ENCODE data around the gene TSR3. TPM values are rescaled to one million over a fixed set of nuclear protein-coding genes. Genes with fewer than 3 reads are reported as not detected.

Gene TSR3
- total RNA-seq, 1 experiment from 2014 or later: 52.7 TPM

GRCh38 chr16:1325673-1326371 is 25.9 kb downstream of the TSR3 start:
- Histone ChIP-seq H3K36me3 (ENCODE audit: control insufficient read depth in 1 of 2, insufficient read depth in 2 of 2, low read length in 2 of 2) (peaks cover 13 to 16% of the 10 kb centered on the region in 2 experiments; a peak in 3 of 4 replicates), H3K9me2 (ENCODE audit: insufficient read depth) (no peaks in the 10 kb centered on the region), H3K79me2 (ENCODE audit: insufficient read depth, low read length) (no peaks in the 10 kb centered on the region), H3K4me1 (ENCODE audit: control insufficient read depth in 1 of 2, insufficient read depth in 2 of 2, low read length in 2 of 2) (no peaks in the 10 kb centered on the region), H3K9ac (ENCODE audit: low read length) (no peak overlapping the region), H3K27ac (ENCODE audit: low read depth, low read length) (no peak overlapping the region), H4K20me1 (ENCODE audit: insufficient read depth) (peaks cover 4% of the 10 kb centered on the region; the same call in 1 of the 2 replicates), H2AFZ (ENCODE audit: low read depth, low read length, poor library complexity, severe bottlenecking) (no peak overlapping the region), H3K9me3 (ENCODE audit: control insufficient read depth in 1 of 2, insufficient read depth in 1 of 2, low read depth in 1 of 2, low read length in 2 of 2) (no peaks in the 10 kb centered on the region; a peak in 1 of 4 replicates), H3K4me2 (ENCODE audit: low read length) (no peak overlapping the region), H3K27me3 (ENCODE audit: insufficient read depth, low read length) (no peaks in the 10 kb centered on the region), H3K4me3 (replicated peaks in 1 of 2; ENCODE audit: low read depth in 1 of 2, low read length in 2 of 2) (no peak overlapping the region)
- ChIA-PET POLR2A (no interaction called here), CTCF (no interaction called here), RAD21 (ENCODE audit: low non-redundant PET in 1 of 2, low total read pairs in 2 of 2, uncharacterized antibody in 2 of 2, unreplicated experiment in 2 of 2) (no interaction called here)
- intact Hi-C loops (cut with micrococcal nuclease): no loop called here
- ATAC-seq (peak; percentile 23; the same call in 1 of the 2 replicates), DNase-seq (ENCODE audit: low read depth, low spot score) (no peak)
- BruUV-seq (replicated peaks): no TSS peak
- TF ChIP-seq YY1 (IDR thresholded peaks at IDR 0.05; ENCODE audit: extremely low read depth, insufficient replicate concordance, low read depth, low read length) (no peak), POLR2A (IDR thresholded peaks at IDR 0.05; ENCODE audit: borderline replicate concordance, extremely low read depth, insufficient read depth, insufficient read length) (no peak), SIN3A (IDR thresholded peaks at IDR 0.05; ENCODE audit: low read depth) (no peak), FOSL1 (IDR thresholded peaks at IDR 0.05; ENCODE audit: low read depth) (no peak; the same call in 1 of the 2 replicates), REST (IDR thresholded peaks at IDR 0.05; ENCODE audit: low read depth) (no peak), ELF1 (IDR thresholded peaks at IDR 0.05; ENCODE audit: borderline replicate concordance, low read depth) (no peak), CBX3 (IDR thresholded peaks at IDR 0.05; ENCODE audit: low read depth) (no peak), ZBTB33 (IDR thresholded peaks at IDR 0.05; ENCODE audit: extremely low read depth, insufficient replicate concordance, low read length) (no peak), ZNF274 (IDR thresholded peaks at IDR 0.05; ENCODE audit: low read depth, low read length) (no peak), CEBPB (IDR thresholded peaks at IDR 0.05; ENCODE audit: low read depth) (no peak), JUND (IDR thresholded peaks at IDR 0.05) (no peak), SRF (IDR thresholded peaks at IDR 0.05; ENCODE audit: low read depth) (no peak), EZH2 (IDR thresholded peaks at IDR 0.05) (no peak), CTCF (IDR thresholded peaks at IDR 0.05 in 2 of 3, conservative IDR thresholded peaks at IDR 0.05 in 1 of 3; ENCODE audit: borderline replicate concordance in 1 of 3, insufficient read depth in 1 of 3, low read depth in 2 of 3, low read length in 2 of 3) (no peak), EGR1 (IDR thresholded peaks at IDR 0.05; ENCODE audit: low read depth) (no peak), ZFX (IDR thresholded peaks at IDR 0.05) (no peak; the same call in 1 of the 2 replicates), POLR2AphosphoS5 (IDR thresholded peaks at IDR 0.05; ENCODE audit: low read depth, low read length) (no peak), SP1 (IDR thresholded peaks at IDR 0.05; ENCODE audit: low read depth) (no peak), RAD21 (IDR thresholded peaks at IDR 0.05; ENCODE audit: low read depth) (no peak)
